Activated CD4-positive, alpha-beta T cell treated with anti-CD3 and anti-CD28 coated beads for 4 hours (primary cell): Measurements from ENCODE around the gene HPN.
"Not testable (repeated sequence)": the region's sequence is repeated elsewhere in the genome, so short reads cannot be mapped to it uniquely, and the experiment has no call there.

ENCODE experiments used
- DNase-seq, 2 donors: peaks; one replicate each; pipeline ENCODE4 v3.0.0-alpha.2; 2020

Gene HPN

DNA sequence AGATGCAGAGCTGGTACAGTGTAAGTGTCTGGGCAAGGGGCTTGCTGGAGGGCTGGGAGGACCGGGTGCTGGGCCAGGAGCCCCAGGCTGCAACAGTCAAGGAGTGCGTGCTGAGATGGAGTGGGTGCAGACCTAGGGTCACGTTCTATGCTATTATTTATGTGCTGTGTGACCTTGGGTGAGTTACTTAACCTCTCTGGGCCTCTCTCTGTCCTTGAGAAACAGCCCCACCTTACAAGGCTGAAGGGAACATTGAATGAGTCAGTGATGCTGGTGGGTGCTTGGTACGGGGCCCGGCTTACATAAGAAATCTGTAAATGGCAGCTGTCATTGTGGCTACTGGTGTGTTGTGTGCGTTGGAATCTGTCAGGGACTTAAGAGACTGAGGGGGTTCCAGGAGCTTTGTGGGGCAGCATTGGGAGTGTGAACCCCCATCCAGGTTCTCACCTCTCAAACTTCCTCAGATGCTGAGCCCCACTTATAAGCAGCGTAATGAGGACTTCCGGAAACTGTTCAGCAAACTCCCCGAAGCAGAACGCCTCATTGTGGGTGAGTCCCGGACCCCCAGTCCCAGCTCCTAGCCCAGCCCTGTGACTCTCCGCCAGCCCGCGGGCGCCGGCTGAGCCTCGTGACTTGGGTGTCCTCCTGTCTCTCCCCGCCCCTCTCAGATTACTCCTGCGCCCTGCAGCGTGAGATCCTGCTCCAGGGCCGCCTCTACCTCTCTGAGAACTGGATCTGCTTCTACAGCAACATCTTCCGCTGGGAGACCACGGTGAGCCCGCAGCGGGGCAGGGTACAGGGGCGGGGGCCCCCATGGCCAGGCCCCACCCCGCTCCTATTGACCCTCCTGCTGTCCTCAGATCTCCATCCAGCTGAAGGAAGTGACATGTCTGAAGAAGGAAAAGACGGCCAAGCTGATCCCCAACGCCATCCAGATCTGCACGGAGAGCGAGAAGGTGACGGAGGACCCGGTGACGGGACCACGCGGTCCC is 31.8 kb upstream of the HPN start:
- DNase-seq, result no peak

GRCh38 chr19:35011091-35011689 is 30.3 kb upstream of the HPN start:
- DNase-seq, result no peak

GRCh38 chr19:35011737-35012682 is 29.5 kb upstream of the HPN start:
- DNase-seq, result no peak

DNA sequence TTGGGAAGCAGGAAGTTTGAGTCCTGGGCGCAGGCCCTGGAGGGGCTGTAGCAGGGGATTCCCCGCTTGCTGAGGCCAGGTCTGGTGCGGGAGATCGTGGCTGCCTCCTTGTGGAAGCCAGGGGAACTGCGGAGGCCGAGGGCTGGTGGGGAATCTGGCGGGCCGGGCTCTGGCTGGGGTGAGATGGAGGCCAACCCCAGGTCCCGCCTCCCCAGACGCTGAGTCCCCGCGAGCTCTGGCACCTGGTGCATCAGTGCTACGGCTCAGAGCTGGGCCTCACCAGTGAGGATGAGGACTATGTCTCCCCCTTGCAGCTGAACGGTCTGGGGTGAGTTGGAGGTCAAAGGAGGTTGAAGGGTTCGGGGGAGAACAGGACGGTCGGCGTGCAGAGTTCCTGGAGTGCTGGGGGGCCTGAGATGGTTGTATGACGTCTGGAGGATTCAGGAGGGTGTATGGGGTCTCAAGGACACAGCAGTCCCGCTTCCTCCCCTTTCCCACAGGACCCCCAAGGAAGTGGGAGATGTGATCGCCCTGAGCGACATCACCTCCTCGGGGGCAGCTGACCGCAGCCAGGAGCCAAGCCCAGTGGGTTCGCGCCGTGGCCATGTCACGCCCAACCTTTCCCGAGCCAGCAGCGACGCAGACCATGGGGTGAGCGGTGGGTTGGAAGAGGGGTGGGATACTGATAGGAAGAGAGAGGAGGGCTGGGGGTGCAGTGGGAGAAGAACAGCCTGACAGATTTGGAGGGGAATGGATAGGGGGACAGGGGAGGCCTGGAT is 28.3 kb upstream of the HPN start:
- DNase-seq, result peak; percentile 77 to 82

- peak; percentile 53 to 57 for DNase-seq
These were observed 27.4 kb upstream of the HPN start for GRCh38 chr19:35013820-35014754.

DNA sequence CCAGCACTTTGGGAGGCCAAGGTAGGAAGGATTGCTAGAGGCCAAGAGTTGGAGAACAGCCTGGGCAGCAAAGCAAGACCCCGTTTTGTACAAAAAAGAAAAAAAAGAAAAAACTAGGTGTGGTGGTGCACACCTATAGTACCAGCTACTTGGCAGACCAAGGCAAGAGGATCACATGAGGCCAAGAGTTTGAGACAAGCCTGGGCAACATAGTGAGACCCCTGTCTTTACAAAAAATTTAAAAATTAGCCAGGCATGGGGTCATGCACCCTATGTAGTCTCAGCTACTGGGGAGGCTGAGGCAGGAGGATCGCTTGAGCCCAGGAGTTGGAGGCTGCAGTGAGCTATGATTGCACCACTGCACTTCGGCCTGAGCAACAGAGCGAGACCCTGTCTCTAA is 26.7 kb upstream of the HPN start:
- DNase-seq, result not testable (repeated sequence)

DNA sequence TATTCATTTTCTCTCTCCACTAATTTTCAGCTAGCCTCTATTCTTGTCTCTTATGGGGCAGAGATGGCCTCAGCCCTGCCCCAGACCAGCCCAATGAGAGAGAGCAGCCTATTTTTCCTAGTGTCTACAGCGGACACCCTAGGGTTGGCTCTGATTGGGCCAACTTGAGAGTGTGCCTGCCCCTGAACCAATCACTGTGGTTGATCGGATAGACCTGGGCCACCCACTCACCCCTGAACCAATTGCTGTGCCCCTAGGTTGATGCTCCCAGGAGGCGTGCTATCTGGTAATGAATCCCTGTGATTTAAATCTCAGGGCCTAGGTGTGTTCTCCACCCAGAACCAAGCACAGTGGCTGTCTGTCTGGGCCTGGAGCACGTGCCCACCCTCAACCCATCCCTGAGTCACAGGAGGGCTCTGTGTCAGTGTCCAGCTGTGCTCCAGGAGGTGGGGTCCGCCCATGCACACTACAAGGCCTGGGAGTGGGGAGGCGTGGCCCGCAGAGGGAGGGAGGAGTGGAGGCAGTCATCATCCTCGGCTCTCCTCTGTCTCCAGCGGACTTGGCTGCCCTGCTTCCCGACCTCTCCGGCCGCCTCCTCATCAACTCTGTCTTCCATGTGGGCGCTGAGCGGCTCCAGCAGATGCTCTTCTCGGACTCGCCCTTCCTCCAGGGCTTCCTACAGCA is 26.1 kb upstream of the HPN start:
- no peak for DNase-seq

GRCh38 chr19:35015954-35016351 is 25.6 kb upstream of the HPN start:
- no peak for DNase-seq

- DNase-seq, result no peak
These were observed 24.0 kb upstream of the HPN start for GRCh38 chr19:35017507-35017906.

DNA sequence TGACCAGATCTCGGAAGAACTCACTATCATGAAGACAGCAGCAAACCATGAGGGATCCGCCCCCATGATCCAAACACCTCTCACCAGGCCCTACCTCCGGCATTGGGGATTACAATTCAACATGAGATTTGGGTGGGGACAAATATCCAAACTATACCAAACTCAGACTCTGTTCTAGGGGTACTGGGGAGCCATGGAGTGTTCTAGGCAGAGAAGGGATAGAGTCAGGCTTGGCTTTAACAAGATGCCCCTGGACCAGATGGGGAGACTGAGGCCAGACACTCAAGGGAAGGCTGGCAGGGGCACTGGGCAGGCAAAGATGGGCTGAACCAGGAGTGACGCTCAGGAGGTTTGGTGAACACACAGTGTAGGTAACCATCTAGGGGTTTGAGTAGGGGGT is 23.1 kb upstream of the HPN start:
- no peak for DNase-seq

GRCh38 chr19:35019144-35019543 is 22.4 kb upstream of the HPN start:
- no peak for DNase-seq

DNA sequence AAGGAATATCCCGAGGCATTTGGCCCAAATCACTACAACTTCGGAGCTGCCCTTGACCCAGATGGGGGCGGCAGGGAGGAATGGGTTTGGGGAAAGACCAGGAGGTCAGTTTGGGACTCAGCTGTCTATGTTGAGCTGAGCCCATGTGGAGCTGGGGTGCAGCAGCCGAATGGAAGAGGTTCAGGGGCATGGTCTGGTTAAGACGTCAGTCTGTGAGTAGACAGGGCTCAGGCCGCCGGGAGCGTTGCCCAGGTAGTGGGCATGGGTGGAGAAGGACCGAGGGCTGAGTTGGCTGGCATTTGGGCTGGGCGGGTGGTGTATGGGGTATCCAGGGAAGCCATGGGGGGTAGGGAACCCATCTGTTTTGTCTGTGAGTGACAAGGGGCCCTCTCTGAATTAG is 20.5 kb upstream of the HPN start:
- no peak for DNase-seq

DNA sequence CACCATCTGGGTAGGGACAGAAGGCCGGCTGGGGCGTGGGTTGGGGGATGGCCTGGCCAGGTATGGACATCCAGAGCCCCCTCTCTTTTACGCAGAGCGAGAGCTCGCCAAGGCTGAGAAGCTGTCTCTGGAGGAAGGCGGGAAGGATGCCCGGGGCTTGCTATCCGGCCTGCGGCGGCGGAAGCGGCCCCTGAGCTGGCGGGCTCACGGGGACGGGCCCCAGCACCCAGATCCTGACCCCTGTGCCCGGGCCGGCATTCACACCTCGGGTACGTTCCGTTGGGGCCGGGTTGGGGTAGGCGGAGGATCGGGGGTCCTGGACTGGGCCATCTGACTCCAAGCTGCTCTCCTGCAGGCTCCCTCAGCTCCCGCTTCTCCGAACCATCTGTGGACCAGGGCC is 19.9 kb upstream of the HPN start:
- DNase-seq, result no peak

DNA sequence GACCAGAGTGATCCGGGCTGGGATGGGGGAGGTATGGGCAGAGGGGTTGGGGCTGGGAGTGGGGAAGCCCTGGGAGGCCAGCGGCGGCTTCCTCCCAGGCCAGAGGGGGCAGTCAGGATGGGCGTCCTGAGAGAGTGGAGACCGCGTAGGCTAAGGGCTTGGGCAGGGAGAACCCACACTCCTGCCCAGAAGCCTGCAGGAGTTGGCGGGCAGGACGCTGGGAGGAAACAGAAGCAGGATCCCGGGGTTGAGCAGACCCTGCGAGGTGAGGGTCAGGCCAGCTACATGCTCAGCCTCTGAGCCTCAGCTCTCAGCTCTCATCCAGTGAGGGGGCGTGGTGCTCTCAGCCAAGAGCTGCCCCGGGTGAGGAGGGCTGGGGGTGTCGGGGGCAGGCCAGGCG is 19.1 kb upstream of the HPN start:
- DNase-seq, result no peak

GRCh38 chr19:35023428-35023827 is 18.1 kb upstream of the HPN start:
- no peak for DNase-seq

GRCh38 chr19:35024095-35024494 is 17.4 kb upstream of the HPN start:
- no peak for DNase-seq

GRCh38 chr19:35025969-35026368 is 15.6 kb upstream of the HPN start:
- DNase-seq, result no peak

GRCh38 chr19:35026418-35026817 is 15.1 kb upstream of the HPN start:
- no peak for DNase-seq

DNA sequence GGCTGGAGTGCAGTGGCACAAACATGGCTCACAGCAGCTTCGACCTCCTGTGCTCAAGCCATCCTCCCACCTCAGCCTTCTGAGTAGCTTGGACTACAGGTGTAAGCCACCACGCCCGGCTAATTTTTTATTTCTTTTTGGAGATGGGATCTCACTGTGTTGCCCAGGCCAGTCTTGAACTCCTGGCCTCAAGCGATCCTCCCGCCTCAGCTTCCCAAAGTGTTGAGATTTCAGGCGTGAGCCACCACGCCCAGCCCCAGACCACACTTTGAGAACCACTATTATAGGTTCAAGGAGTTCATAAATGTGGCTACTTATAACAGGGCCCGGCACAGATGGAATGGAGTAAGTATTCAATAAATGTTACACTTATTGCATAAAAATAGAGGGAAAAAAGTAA is 14.5 kb upstream of the HPN start:
- no peak for DNase-seq

DNA sequence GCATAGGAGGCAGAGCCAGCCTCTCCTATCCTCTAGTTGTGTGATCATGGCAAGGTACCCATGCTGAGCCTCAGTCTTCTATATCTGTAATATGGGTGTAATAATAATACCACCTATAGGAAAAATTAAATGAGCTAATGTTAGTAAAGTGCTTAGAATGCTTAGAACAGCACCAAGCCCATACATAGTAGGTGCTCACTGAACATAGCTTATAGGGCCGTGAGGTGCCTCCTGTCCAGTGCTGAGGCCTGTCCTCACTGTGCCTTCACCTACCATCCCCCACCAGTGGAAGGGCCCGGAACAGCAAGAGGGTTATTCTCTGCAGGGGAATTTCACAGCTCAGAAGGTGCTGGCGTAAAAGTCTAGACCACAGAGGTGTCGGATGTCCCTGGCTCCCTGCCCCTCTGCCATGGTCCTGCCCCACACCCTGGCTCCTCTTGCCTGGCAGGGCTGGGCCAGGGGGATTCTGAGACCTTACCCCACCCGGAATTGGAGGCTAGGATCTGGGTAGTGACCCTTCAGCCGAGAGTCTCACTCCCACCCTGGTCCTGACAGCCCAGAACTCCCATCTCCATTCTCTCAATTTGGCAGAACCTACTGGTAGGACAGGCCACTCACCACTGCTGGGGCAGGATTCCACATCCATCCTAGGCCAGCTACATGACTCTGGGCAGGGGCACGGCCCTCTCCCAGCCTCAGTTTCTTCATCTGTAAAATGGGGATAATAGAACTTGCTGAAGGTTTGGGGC is 13.5 kb upstream of the HPN start:
- no peak for DNase-seq
